DOHH2 (cell line): Measurements from ENCODE around the gene RRAGC.
A peak's percentile ranks its signal among the peaks of the same experiment; 100 is the strongest.
"Not testable (repeated sequence)": the region's sequence is repeated elsewhere in the genome, so short reads cannot be mapped to it uniquely, and the experiment has no call there.

Experiments used
- H3F3A ChIP-seq: fragments of 200-600 bp; sonication (generic), shearing (Covaris generic); 2 replicates; pipeline ENCODE4 v1.6.0; 2016; ENCODE audit warnings: antibody characterized with exemption, mild to moderate bottlenecking; ENCODE audit not compliant: control insufficient read depth, insufficient read depth
- H3K27ac ChIP-seq: fragments of 200-600 bp; sonication (generic); 2 replicates; pipeline ENCODE4 v1.5.1; 2014; ENCODE audit warnings: low read depth, mild to moderate bottlenecking, low read length, moderate library complexity
- H3K27me3 ChIP-seq: fragments of 200-600 bp; sonication (generic); 2 replicates; pipeline ENCODE4 v1.6.1; 2014; ENCODE audit warnings: mild to moderate bottlenecking, low read length, mixed read lengths; ENCODE audit not compliant: control insufficient read depth
- H3K36me3 ChIP-seq: fragments of 200-600 bp; sonication (generic); 2 replicates; pipeline ENCODE4 v1.6.1; 2014; ENCODE audit warnings: mild to moderate bottlenecking, low read length, moderate library complexity, mixed read lengths; ENCODE audit not compliant: control insufficient read depth
- H3K4me1 ChIP-seq: fragments of 200-600 bp; sonication (generic); 2 replicates; pipeline ENCODE4 v1.6.1; 2014; ENCODE audit warnings: mild to moderate bottlenecking, low read length, mixed read lengths; ENCODE audit not compliant: control insufficient read depth
- H3K4me2 ChIP-seq: fragments of 200-600 bp; sonication (generic); 2 replicates; pipeline ENCODE4 v1.6.0; 2014; ENCODE audit warnings: mild to moderate bottlenecking, low read length, moderate library complexity
- H3K4me3 ChIP-seq: fragments of 200-600 bp; sonication (generic); 2 replicates; pipeline ENCODE4 v1.5.1; 2014; ENCODE audit warnings: mild to moderate bottlenecking, low read length, mixed read lengths
- H3K79me2 ChIP-seq: fragments of 200-600 bp; sonication (generic); 2 replicates; pipeline ENCODE4 v1.6.1; 2014; ENCODE audit warnings: mild to moderate bottlenecking, low read length, mixed read lengths; ENCODE audit not compliant: control insufficient read depth
- H3K9me2 ChIP-seq: fragments of 200-600 bp; sonication (generic); replicated peaks from 2 replicates; pipeline ENCODE4 v1.6.1; 2014; ENCODE audit warnings: mild to moderate bottlenecking, low read length, mixed read lengths; ENCODE audit not compliant: control insufficient read depth
- H3K9me3 ChIP-seq: fragments of 200-600 bp; sonication (generic); 2 replicates; pipeline ENCODE4 v1.6.1; 2014; ENCODE audit warnings: antibody characterized with exemption, low read length, mixed read lengths; ENCODE audit not compliant: control insufficient read depth, insufficient read depth
- H4K20me1 ChIP-seq: fragments of 200-600 bp; sonication (generic); 2 replicates; pipeline ENCODE4 v1.6.0; 2014; ENCODE audit warnings: low read depth, mild to moderate bottlenecking, antibody characterized with exemption, low read length, moderate library complexity; ENCODE audit not compliant: control insufficient read depth, insufficient read depth
- CTCF ChIP-seq: fragments of 200-600 bp; sonication (generic); IDR thresholded peaks from one replicate; pipeline ENCODE4 v1.5.1; 2014; ENCODE audit warnings: antibody characterized with exemption, mild to moderate bottlenecking, low read depth, low read length; ENCODE audit not compliant: poor library complexity, severe bottlenecking
- EZH2phosphoT487 ChIP-seq: fragments of 200-600 bp; sonication (generic); IDR thresholded peaks from 2 replicates; pipeline ENCODE4 v1.6.1; 2017; ENCODE audit warnings: borderline replicate concordance, mild to moderate bottlenecking, antibody characterized with exemption, low read length, moderate library complexity, mixed read lengths

The RRAGC gene

GRCh38 chr1:38839363-38839762, 20.2 kb downstream of the RRAGC start:
- H3K27me3 ChIP-seq = no peaks in the 10 kb centered on the region
- peaks cover 21% of the 10 kb centered on the region for H3K36me3 ChIP-seq
- H3K79me2 ChIP-seq = no peaks in the 10 kb centered on the region
- H3K4me2 ChIP-seq = no peak overlapping the region
- H4K20me1 ChIP-seq = no peaks in the 10 kb centered on the region
- no peaks in the 10 kb centered on the region for H3K4me1 ChIP-seq
- H3K4me3 ChIP-seq = no peak overlapping the region
- H3K9me3 ChIP-seq = no peaks in the 10 kb centered on the region
- no peaks in the 10 kb centered on the region for H3F3A ChIP-seq
- no peak overlapping the region for H3K27ac ChIP-seq
- TF ChIP-seq CTCF (no peak), EZH2phosphoT487 (no peak)
- no peaks in the 10 kb centered on the region for H3K9me2 ChIP-seq

DNA sequence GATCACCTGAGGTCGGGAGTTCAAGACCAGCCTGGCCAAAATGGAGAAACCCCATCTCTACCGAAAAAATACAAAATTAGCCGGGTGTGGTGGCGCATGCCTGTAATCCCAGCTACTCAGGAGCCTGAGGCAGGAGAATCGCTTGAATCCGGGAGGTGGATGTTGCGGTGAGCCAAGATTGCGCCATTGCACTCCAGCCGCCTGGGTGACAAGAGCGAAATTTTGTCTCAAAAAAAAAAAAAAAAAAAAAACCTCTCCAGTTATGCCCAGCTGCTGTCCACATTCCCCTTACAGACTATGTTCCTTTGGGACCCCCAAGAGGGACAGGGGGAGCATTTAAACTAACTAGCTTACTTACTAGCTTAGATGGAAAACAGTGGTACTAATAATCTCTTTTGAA, 23.3 kb downstream of the RRAGC start:
- not testable (repeated sequence) for H3K9me3 ChIP-seq, H3K4me3 ChIP-seq, H3K4me2 ChIP-seq, H3K9me2 ChIP-seq, H3K4me1 ChIP-seq, H4K20me1 ChIP-seq, H3K79me2 ChIP-seq, H3K27ac ChIP-seq, H3K27me3 ChIP-seq, H3F3A ChIP-seq
- H3K36me3 ChIP-seq = peaks cover 16% of the 10 kb centered on the region

- no peaks in the 10 kb centered on the region for H4K20me1 ChIP-seq
- H3K27me3 ChIP-seq = peaks cover 7% of the 10 kb centered on the region
- no peaks in the 10 kb centered on the region for H3K9me2 ChIP-seq
- H3K9me3 ChIP-seq = no peaks in the 10 kb centered on the region
- no peaks in the 10 kb centered on the region for H3K79me2 ChIP-seq
- no peak overlapping the region for H3K4me3 ChIP-seq
- H3F3A ChIP-seq = no peaks in the 10 kb centered on the region
- H3K36me3 ChIP-seq = peaks cover 13% of the 10 kb centered on the region
- H3K27ac ChIP-seq = no peak overlapping the region
- no peak for TF ChIP-seq EZH2phosphoT487
- TF ChIP-seq CTCF = peak; percentile 84
- H3K4me1 ChIP-seq = no peaks in the 10 kb centered on the region
- no peak overlapping the region for H3K4me2 ChIP-seq
Measured at GRCh38 chr1:38834937-38835827, 24.4 kb downstream of the RRAGC start.

GRCh38 chr1:38834221-38834782, 25.3 kb downstream of the RRAGC start:
- peaks cover 10% of the 10 kb centered on the region for H3K36me3 ChIP-seq
- H3K4me1 ChIP-seq = no peaks in the 10 kb centered on the region
- no peaks in the 10 kb centered on the region for H3K79me2 ChIP-seq
- H3K9me2 ChIP-seq = no peaks in the 10 kb centered on the region
- no peaks in the 10 kb centered on the region for H4K20me1 ChIP-seq
- H3F3A ChIP-seq = no peaks in the 10 kb centered on the region
- TF ChIP-seq EZH2phosphoT487 = no peak
- TF ChIP-seq CTCF = no peak
- H3K9me3 ChIP-seq = no peaks in the 10 kb centered on the region
- H3K4me3 ChIP-seq = no peak overlapping the region
- H3K27ac ChIP-seq = no peak overlapping the region
- no peak overlapping the region for H3K4me2 ChIP-seq
- peaks cover 12% of the 10 kb centered on the region for H3K27me3 ChIP-seq
